Fibroblast of pulmonary artery (primary cell): ENCODE results near the gene INPP5J.

Experiments
- DNase-seq: peaks from one replicate; pipeline ENCODE4 v3.0.0-alpha.2; 2010; ENCODE audit warnings: low read depth
- H3K4me3 ChIP-seq: replicated peaks from 2 replicates; pipeline ENCODE4 v1.5.1; 2011; ENCODE audit warnings: low read depth, mild to moderate bottlenecking, control low read depth, low read length, moderate library complexity
- CTCF ChIP-seq: IDR thresholded peaks from 2 replicates; pipeline ENCODE4 v1.5.1; 2011; ENCODE audit warnings: mild to moderate bottlenecking, control low read depth, low read length, inconsistent platforms; ENCODE audit errors: missing control alignments

INPP5J gene

GRCh38 chr22:31118046-31118820, 4.5 kb upstream of the INPP5J start:
- no peak overlapping the region for H3K4me3 ChIP-seq
- DNase-seq, result no peak
- TF ChIP-seq CTCF, result no peak

- no peak for TF ChIP-seq CTCF
- H3K4me3 ChIP-seq, result no peak overlapping the region
- no peak for DNase-seq
These were observed 3.6 kb upstream of the INPP5J start for GRCh38 chr22:31119026-31119717.

GRCh38 chr22:31120230-31120629, 2.5 kb upstream of the INPP5J start:
- no peak for DNase-seq
- no peak for TF ChIP-seq CTCF
- H3K4me3 ChIP-seq, result no peak overlapping the region

GRCh38 chr22:31120642-31121041, 2.1 kb upstream of the INPP5J start:
- no peak for TF ChIP-seq CTCF
- no peak for DNase-seq
- H3K4me3 ChIP-seq, result no peak overlapping the region

GRCh38 chr22:31121403-31121802, 1.4 kb upstream of the INPP5J start:
- no peak for TF ChIP-seq CTCF
- no peak overlapping the region for H3K4me3 ChIP-seq
- no peak for DNase-seq

- no peak for TF ChIP-seq CTCF
- no peak overlapping the region for H3K4me3 ChIP-seq
- no peak for DNase-seq
These were observed 602 bp upstream of the INPP5J start for GRCh38 chr22:31122196-31122531.

GRCh38 chr22:31123292-31123602, 481 bp downstream of the INPP5J start:
- DNase-seq, result no peak
- TF ChIP-seq CTCF, result no peak
- peak overlapping the region; percentile 49 for H3K4me3 ChIP-seq
